ENCODE results near the gene FUT1. TPM values are rescaled to one million over a fixed set of nuclear protein-coding genes. Genes with fewer than 3 reads are reported as not detected.

Gene FUT1
- under 1 TPM; 0.27 to 1.00 (median 0.58) TPM for total RNA-seq

DNA sequence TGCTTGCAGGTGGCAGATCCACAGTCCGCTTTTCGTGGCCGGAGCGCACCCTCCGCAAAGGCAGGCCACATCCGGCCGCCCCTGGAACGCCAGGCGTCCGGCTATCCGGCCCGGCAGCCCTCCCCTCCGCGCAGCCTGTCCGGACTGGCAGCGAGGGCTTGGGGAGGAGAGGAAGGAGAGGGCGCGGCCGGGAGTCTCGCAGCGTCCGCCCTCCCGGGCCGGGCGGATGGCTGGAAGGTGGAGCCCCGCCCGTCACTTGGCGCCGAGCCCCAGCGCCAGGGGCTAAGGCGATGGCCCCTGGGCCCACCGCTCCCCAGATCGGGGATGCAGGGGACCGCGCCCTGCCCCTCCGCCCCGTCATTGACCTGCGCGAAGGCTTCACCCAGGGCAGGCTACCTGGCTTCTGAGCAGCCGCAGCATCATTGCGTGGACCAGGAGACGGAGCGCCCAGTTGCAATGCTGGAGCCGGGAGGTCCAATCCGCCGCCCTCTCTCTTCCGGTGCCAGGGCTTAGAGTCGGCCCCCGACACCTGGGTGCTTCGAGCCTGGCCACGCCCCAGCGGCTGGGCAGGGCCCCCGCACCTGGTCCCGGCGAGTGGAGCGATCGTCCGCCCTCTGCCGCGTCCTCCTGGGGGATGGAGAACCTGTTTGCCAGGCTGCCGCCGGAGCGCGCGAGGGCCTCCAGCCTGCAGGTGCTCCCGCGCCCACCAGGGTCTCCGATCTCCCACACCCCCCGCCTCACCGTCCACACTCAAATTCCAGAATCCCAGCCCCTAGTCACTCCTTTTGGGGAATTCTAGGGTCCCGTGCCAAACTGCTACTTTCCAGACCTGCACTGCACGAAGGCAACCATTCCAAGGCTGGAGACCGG, at the start of gene FUT1:
Gene FUT1, minus strand, starts transcription at position 146 of the 870 bp plus-strand sequence. CDS start 1,360 bp downstream, outside the sequence.
- no peaks in the 10 kb centered on the region for H3K9me3 ChIP-seq
- peaks cover 12 to 15% (median 13%) of the 10 kb centered on the region in 4 donors for H3K4me1 ChIP-seq
- H3K27ac ChIP-seq, result peak within 1 kb of the TSS; percentile 4 to 50 (median 24)
- peak within 1 kb of the TSS in 3 of 4 donors; percentile 7 to 42 (median 22) for H3K4me3 ChIP-seq
- WGBS, 2 donors (ENCODE audit: low coverage in 1 of 2), result 2% methylated on average over 51 of the region's 73 CpGs; no CpG with 5 or more reads in 1 of the 2 donors
- in situ Hi-C loops (cut with MboI; ENCODE audit: low pct_ligation_motif_present in 1 of 4, low pct_unique_long_range_greater_than_20kb in 1 of 4, low sequenced_read_pairs in 3 of 4), result no loop called here
- no peaks in the 10 kb centered on the region for H3K36me3 ChIP-seq
- H3K27me3 ChIP-seq, result peaks cover 67% of the 10 kb centered on the region
- intact Hi-C loops (cut with DNase I; ENCODE audit: low total_unique reads), result no loop called here
- DNase-seq, result peak; percentile 76
- TF ChIP-seq EP300 (IDR thresholded peaks at IDR 0.05; ENCODE audit: low read depth) (no peak), POLR2AphosphoS5 (IDR thresholded peaks at IDR 0.05) (peak in 2 of 3 donors; percentile 25 to 28), POLR2A (IDR thresholded peaks at IDR 0.05) (no peak)
- TF ChIP-seq, protein P1, sequence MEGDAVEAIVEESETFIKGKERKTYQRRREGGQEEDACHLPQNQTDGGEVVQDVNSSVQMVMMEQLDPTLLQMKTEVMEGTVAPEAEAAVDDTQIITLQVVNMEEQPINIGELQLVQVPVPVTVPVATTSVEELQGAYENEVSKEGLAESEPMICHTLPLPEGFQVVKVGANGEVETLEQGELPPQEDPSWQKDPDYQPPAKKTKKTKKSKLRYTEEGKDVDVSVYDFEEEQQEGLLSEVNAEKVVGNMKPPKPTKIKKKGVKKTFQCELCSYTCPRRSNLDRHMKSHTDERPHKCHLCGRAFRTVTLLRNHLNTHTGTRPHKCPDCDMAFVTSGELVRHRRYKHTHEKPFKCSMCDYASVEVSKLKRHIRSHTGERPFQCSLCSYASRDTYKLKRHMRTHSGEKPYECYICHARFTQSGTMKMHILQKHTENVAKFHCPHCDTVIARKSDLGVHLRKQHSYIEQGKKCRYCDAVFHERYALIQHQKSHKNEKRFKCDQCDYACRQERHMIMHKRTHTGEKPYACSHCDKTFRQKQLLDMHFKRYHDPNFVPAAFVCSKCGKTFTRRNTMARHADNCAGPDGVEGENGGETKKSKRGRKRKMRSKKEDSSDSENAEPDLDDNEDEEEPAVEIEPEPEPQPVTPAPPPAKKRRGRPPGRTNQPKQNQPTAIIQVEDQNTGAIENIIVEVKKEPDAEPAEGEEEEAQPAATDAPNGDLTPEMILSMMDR (IDR thresholded peaks at IDR 0.05), result peak in 1 of 5 experiments; percentile 31

DNA sequence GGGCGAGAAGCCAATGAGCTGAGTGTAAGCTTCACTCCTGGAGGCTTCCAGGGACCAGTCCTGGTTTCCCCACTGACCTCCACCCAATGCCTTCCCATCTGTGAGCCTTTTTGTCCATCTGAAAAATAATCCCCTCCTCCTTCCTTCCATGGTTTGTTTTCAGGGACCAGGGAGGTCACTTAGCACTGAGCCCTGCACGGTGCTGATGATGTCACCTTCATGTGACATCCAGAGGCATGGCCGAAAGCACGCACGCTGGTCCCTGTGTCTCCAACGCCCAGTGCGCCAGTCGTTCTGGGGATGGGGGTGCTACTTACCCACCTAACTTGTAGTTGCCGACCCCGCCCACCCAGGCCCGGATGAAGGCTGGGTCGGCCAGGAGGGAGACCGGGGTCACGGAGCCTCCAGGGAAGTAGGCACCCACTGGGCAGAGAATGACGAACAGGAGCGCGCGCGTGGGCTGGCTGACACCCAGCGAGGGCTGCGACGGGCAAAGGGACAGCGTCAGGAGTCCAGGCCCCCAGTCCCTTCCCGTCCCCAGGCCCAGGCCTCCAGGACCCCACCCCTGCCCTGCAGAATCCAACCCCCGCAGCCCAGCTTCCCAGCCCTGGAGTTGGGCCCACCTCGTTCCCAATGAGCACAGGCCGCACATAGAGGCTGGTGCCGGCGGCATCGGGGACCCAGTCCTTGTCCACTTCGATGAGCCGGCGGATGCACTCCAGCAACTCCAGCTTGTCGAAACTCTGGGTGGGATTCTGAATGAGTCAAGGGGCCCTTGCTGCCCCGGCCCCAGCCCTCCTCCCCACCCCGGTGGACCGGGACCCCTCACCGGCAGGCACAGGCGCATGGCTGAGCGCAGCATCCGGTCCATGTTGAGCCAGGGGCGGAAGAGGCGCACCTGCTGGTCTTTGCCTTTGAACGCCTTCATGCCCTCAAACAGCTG, 47.2 kb upstream of the FUT1 start:
- TF ChIP-seq EP300 (IDR thresholded peaks at IDR 0.05; ENCODE audit: low read depth) (no peak), POLR2A (IDR thresholded peaks at IDR 0.05) (no peak), POLR2AphosphoS5 (IDR thresholded peaks at IDR 0.05) (no peak)
- TF ChIP-seq, protein P1 (IDR thresholded peaks at IDR 0.05), result no peak
- no peaks in the 10 kb centered on the region for H3K27me3 ChIP-seq
- H3K36me3 ChIP-seq, result no peaks in the 10 kb centered on the region
- in situ Hi-C loops (cut with MboI; ENCODE audit: low pct_ligation_motif_present in 1 of 4, low pct_unique_long_range_greater_than_20kb in 1 of 4, low sequenced_read_pairs in 3 of 4) (no loop called here), intact Hi-C loops (cut with DNase I; ENCODE audit: low total_unique reads) (loop anchor here (10.0 kb wide), 1 partner anchor 175 kb away; no protein-coding TSS in a partner anchor)
- no peak overlapping the region for H3K27ac ChIP-seq
- H3K4me1 ChIP-seq, result peaks cover 0 to 18% (median 11%) of the 10 kb centered on the region in 4 donors
- 92 to 100% methylated on average over 1 to 39 of the region's 44 CpGs for WGBS, 2 donors (ENCODE audit: low coverage in 1 of 2)
- no peak overlapping the region for H3K4me3 ChIP-seq
- no peaks in the 10 kb centered on the region for H3K9me3 ChIP-seq
- no peak for DNase-seq

DNA sequence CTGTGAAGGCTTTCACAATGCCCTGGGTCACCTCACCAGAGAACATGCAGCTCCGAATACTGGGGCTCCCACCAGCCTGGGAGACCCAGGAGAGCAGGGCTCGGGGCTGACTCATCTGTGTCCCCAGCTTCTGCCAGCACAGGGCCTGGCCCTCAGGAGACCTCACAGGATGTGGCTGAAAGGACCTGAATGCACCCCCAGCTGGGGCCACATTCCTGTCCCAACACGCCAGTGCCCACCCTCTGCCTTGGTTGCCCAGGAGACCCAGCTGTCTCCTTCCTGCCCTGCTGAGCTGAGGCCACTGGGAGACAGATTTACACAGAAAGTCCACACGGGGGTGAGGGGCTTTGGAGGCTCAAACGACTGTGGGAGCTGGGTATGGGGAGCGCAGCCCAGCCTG, 46.5 kb upstream of the FUT1 start:
- 67 to 75% methylated on average over 1 to 5 of the region's 6 CpGs for WGBS, 2 donors (ENCODE audit: low coverage in 1 of 2)
- Histone ChIP-seq H3K9me3 (no peaks in the 10 kb centered on the region), H3K36me3 (no peaks in the 10 kb centered on the region), H3K27ac (no peak overlapping the region), H3K4me3 (no peak overlapping the region), H3K4me1 (peaks cover 0 to 20% (median 12%) of the 10 kb centered on the region in 4 donors), H3K27me3 (no peaks in the 10 kb centered on the region)
- intact Hi-C loops (cut with DNase I; ENCODE audit: low total_unique reads) (loop anchor here (10.0 kb wide), 1 partner anchor 176 kb away; no protein-coding TSS in a partner anchor), in situ Hi-C loops (cut with MboI; ENCODE audit: low pct_ligation_motif_present in 1 of 4, low pct_unique_long_range_greater_than_20kb in 1 of 4, low sequenced_read_pairs in 3 of 4) (no loop called here)
- DNase-seq, result no peak
- TF ChIP-seq EP300 (IDR thresholded peaks at IDR 0.05; ENCODE audit: low read depth) (no peak), POLR2AphosphoS5 (IDR thresholded peaks at IDR 0.05) (no peak), POLR2A (IDR thresholded peaks at IDR 0.05) (no peak)
- TF ChIP-seq, protein P1 (IDR thresholded peaks at IDR 0.05), result no peak
